Measurements from ENCODE around the gene GPR183.

The GPR183 gene

DNA sequence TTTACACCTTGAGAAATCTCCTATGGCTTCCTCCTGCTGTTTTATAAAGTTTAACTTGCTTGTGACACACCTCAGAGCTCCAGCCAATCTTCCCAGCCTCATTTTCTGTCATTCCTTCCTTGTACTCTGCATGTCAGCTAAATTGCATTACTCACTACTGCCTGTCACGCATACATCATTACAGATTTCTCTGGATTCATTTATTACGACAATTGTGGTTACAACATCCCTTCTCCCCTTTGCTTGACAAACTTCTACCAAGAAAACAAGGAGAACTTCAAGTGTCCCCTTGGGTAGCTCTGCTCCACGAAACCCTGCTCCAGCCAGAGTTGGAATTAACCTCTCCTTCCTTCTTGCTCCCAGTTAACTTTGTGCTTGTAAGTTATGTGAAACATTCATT is 27.0 kb downstream of the GPR183 start:
- TF ChIP-seq, protein P1, sequence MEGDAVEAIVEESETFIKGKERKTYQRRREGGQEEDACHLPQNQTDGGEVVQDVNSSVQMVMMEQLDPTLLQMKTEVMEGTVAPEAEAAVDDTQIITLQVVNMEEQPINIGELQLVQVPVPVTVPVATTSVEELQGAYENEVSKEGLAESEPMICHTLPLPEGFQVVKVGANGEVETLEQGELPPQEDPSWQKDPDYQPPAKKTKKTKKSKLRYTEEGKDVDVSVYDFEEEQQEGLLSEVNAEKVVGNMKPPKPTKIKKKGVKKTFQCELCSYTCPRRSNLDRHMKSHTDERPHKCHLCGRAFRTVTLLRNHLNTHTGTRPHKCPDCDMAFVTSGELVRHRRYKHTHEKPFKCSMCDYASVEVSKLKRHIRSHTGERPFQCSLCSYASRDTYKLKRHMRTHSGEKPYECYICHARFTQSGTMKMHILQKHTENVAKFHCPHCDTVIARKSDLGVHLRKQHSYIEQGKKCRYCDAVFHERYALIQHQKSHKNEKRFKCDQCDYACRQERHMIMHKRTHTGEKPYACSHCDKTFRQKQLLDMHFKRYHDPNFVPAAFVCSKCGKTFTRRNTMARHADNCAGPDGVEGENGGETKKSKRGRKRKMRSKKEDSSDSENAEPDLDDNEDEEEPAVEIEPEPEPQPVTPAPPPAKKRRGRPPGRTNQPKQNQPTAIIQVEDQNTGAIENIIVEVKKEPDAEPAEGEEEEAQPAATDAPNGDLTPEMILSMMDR (conservative IDR thresholded peaks at IDR 0.05; ENCODE audit: low read length): no peak
- H3K4me3 ChIP-seq (ENCODE audit: low read length): no peak overlapping the region
- DNase-seq (ENCODE audit: low read depth): peak; percentile 85

DNA sequence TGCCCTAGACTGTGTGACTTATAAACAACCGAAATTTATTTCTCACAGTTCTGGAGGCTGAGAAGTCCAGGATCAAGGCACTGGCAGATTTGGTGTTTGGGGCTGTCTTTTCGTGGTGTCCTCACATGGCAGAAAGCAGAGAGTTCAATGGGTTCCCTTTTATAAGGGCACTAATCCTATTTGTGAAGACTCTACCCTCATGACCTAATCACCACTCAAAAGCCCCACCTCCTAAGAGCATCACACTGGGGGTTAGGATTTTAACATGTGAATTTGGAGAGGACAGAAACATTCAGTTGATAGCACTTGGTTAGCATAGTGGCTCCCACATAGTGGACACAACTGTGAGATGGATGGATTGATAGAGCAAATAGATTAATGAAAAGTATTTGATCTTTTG is 27.6 kb downstream of the GPR183 start:
- no peak overlapping the region for H3K4me3 ChIP-seq (ENCODE audit: low read length)
- no peak for DNase-seq (ENCODE audit: low read depth)
- TF ChIP-seq, protein P1 (conservative IDR thresholded peaks at IDR 0.05; ENCODE audit: low read length): no peak

GRCh38 chr13:99278843-99279242 is 28.4 kb downstream of the GPR183 start:
- TF ChIP-seq, protein P1 (conservative IDR thresholded peaks at IDR 0.05; ENCODE audit: low read length): no peak
- DNase-seq (ENCODE audit: low read depth): no peak
- H3K4me3 ChIP-seq (ENCODE audit: low read length): no peak overlapping the region

DNA sequence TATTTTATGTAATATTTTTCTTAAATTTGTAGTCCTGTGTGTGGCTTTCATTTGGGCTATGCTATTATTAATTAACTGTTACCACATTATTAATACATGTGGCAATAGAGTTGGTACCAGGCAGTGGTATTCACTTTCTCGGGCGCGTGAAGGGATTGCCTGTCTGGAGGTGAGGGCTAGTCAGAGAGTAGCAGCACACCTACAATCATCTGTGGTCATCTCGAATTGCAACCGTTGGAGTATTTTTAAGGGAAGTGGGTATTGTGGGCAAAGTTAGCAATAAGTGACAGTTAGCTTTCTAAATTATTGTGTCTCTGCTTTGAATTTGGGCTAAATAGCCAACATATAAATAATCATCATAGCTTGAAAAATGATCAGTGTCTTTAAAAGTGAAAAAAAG is 29.0 kb downstream of the GPR183 start:
- no peak overlapping the region for H3K4me3 ChIP-seq (ENCODE audit: low read length)
- DNase-seq (ENCODE audit: low read depth): no peak
- TF ChIP-seq, protein P1 (conservative IDR thresholded peaks at IDR 0.05; ENCODE audit: low read length): no peak

DNA sequence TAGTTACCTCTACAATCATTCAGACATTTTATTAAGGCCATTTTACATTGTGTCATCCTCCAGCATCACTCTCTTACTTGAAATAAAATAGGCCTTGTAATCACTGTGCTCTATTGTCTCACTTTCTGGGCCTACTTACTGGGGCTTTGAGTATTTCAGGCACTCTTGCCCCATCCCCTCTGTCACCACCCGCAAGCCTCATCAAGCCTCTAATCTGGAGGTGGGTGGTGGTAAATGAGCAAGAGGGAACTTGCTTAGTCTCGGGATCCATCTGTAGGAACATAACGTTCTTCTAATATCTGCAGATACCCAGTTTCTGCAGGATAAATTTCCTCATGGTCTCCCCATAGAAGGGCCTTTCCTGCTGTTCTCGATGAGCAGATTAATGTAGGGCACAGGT is 29.6 kb downstream of the GPR183 start:
- TF ChIP-seq, protein P1 (conservative IDR thresholded peaks at IDR 0.05; ENCODE audit: low read length): no peak

GRCh38 chr13:99276706-99277105 is 30.5 kb downstream of the GPR183 start:
- no peak overlapping the region for H3K4me3 ChIP-seq (ENCODE audit: low read length)
- DNase-seq (ENCODE audit: low read depth): no peak
- TF ChIP-seq, protein P1 (conservative IDR thresholded peaks at IDR 0.05; ENCODE audit: low read length): no peak

More for the DNA sequence above, 29.6 kb downstream of the GPR183 start:
- H3K4me3 ChIP-seq (ENCODE audit: low read length): no peak overlapping the region
- DNase-seq (ENCODE audit: low read depth): no peak

DNA sequence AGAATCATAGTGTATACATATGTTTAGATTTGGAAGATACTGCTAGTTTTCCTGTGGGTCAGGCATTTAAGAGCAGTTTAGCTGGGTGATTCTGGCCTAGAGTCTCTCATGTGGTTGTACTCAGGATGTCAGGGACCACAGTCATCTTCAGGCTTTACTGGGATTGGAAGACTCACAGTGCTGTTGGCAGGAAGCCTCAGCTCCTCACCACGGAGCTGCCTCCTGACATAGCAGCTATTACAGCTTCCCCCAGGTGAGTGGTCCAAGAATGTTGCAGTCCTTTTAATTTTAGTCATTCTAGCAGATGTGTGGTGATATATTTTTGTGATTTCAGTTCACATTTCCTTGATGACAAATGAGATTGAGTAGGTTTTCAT is 32.1 kb downstream of the GPR183 start:
- H3K4me3 ChIP-seq (ENCODE audit: low read length): no peak overlapping the region
- peak; percentile 80 for DNase-seq (ENCODE audit: low read depth)
- TF ChIP-seq, protein P1 (conservative IDR thresholded peaks at IDR 0.05; ENCODE audit: low read length): no peak

All from AG10803 (cell line).